Hematopoietic multipotent progenitor cell treated with erythropoietin and hydrocortisone succinate and interleukin-3 and kit ligand, for 8 days (in vitro differentiated cells): ENCODE results near the gene ABHD15.
A peak's percentile ranks its signal among the peaks of the same experiment; 100 is the strongest.
"Not testable (repeated sequence)": the region's sequence is repeated elsewhere in the genome, so short reads cannot be mapped to it uniquely, and the experiment has no call there.

Experiments
- DNase-seq: peaks from one replicate; pipeline ENCODE4 v3.0.0-alpha.2; 2015

The ABHD15 gene

GRCh38 chr17:29567554-29568330 lies 905 bp upstream of the ABHD15 start:
- DNase-seq = peak; percentile 64

GRCh38 chr17:29567304-29567553 lies 392 bp upstream of the ABHD15 start:
- DNase-seq = peak; percentile 9

- DNase-seq = peak; percentile 43
These were observed 979 bp downstream of the ABHD15 start for GRCh38 chr17:29565643-29566472.

- DNase-seq = no peak
These were observed 3.0 kb downstream of the ABHD15 start for GRCh38 chr17:29563816-29564215.

- no peak for DNase-seq
These were observed 4.2 kb downstream of the ABHD15 start for GRCh38 chr17:29562615-29563014.

GRCh38 chr17:29561554-29562517 lies 5.0 kb downstream of the ABHD15 start:
- DNase-seq = no peak

GRCh38 chr17:29560316-29560715 lies 6.5 kb downstream of the ABHD15 start:
- no peak for DNase-seq

GRCh38 chr17:29559640-29560039 lies 7.2 kb downstream of the ABHD15 start:
- no peak for DNase-seq

- not testable (repeated sequence) for DNase-seq
These were observed 8.7 kb downstream of the ABHD15 start for GRCh38 chr17:29558139-29558538.

GRCh38 chr17:29557739-29558116 lies 9.1 kb downstream of the ABHD15 start:
- DNase-seq = no peak

GRCh38 chr17:29557085-29557738 lies 9.6 kb downstream of the ABHD15 start:
- peak; percentile 76 for DNase-seq

GRCh38 chr17:29555840-29556239 lies 11.0 kb downstream of the ABHD15 start:
- DNase-seq = no peak

GRCh38 chr17:29549177-29549923 lies 17.5 kb downstream of the ABHD15 start:
- peak; percentile 24 for DNase-seq

- no peak for DNase-seq
These were observed 20.0 kb downstream of the ABHD15 start for GRCh38 chr17:29546830-29547229.

GRCh38 chr17:29546085-29546484 lies 20.8 kb downstream of the ABHD15 start:
- no peak for DNase-seq

- DNase-seq = no peak
These were observed 22.8 kb downstream of the ABHD15 start for GRCh38 chr17:29544066-29544465.

- no peak for DNase-seq
These were observed 32.9 kb downstream of the ABHD15 start for GRCh38 chr17:29533976-29534375.

- DNase-seq = no peak
These were observed 40.5 kb downstream of the ABHD15 start for GRCh38 chr17:29526322-29526721.

- DNase-seq = no peak
These were observed 42.1 kb downstream of the ABHD15 start for GRCh38 chr17:29524692-29525091.

- no peak for DNase-seq
These were observed 48.5 kb downstream of the ABHD15 start for GRCh38 chr17:29518359-29518758.

- no peak for DNase-seq
These were observed 52.0 kb downstream of the ABHD15 start for GRCh38 chr17:29514792-29515191.

- DNase-seq = no peak
These were observed 55.9 kb downstream of the ABHD15 start for GRCh38 chr17:29510953-29511352.
